GM13977 (cell line): Measurements from ENCODE around the gene MYCBPAP.

ENCODE experiments used
- DNase-seq: peaks from one replicate; pipeline ENCODE4 v3.0.0; 2012; ENCODE audit warnings: low spot score
- CTCF ChIP-seq: IDR thresholded peaks from 2 replicates; pipeline ENCODE4 v1.5.1; 2012; ENCODE audit warnings: mild to moderate bottlenecking, control low read depth; ENCODE audit not compliant: insufficient read depth; ENCODE audit errors: extremely low read depth, missing control alignments
- in situ Hi-C: fragments of 300-500 bp; cut with MboI; formaldehyde crosslinking; loops from one replicate; pipeline ENCODE4 v1.12.0; 2022; ENCODE audit warnings: low sequenced_read_pairs, low pct_unique_long_range_greater_than_20kb, mixed read lengths, inconsistent platforms; ENCODE audit not compliant: unreplicated experiment

Gene MYCBPAP

GRCh38 chr17:50462446-50462845 lies 45.8 kb upstream of the MYCBPAP start:
- no peak for TF ChIP-seq CTCF
- no peak for DNase-seq
- in situ Hi-C loops: loop anchor here (10.0 kb wide), 1 partner anchor 58 kb away; no protein-coding TSS in a partner anchor

GRCh38 chr17:50464121-50464520 lies 44.1 kb upstream of the MYCBPAP start:
- DNase-seq: no peak
- in situ Hi-C loops: loop anchor here (10.0 kb wide), 1 partner anchor 59 kb away; no protein-coding TSS in a partner anchor
- TF ChIP-seq CTCF: no peak

GRCh38 chr17:50464736-50465135 lies 43.5 kb upstream of the MYCBPAP start:
- in situ Hi-C loops: loop anchor here (10.0 kb wide), 1 partner anchor 60 kb away; no protein-coding TSS in a partner anchor
- DNase-seq: no peak
- no peak for TF ChIP-seq CTCF

- TF ChIP-seq CTCF: no peak
- no peak for DNase-seq
- in situ Hi-C loops: loop anchor here (10.0 kb wide), 1 partner anchor 60 kb away; no protein-coding TSS in a partner anchor
Observed at GRCh38 chr17:50465171-50465570, 43.1 kb upstream of the MYCBPAP start.

GRCh38 chr17:50465635-50466034 lies 42.6 kb upstream of the MYCBPAP start:
- no peak for DNase-seq
- no peak for TF ChIP-seq CTCF
- in situ Hi-C loops: loop anchor here (10.0 kb wide), 1 partner anchor 61 kb away; no protein-coding TSS in a partner anchor

GRCh38 chr17:50466371-50467113 lies 41.7 kb upstream of the MYCBPAP start:
- in situ Hi-C loops: loop anchor here (10.0 kb wide), 1 partner anchor 62 kb away; no protein-coding TSS in a partner anchor
- TF ChIP-seq CTCF: no peak
- no peak for DNase-seq
